ENCODE results near the gene RECQL5. TPM values are rescaled to one million over a fixed set of nuclear protein-coding genes. Genes with fewer than 3 reads are reported as not detected.

Gene RECQL5
- total RNA-seq, 1 donor from 2014 or later: 44.0 TPM

GRCh38 chr17:75626496-75627038 lies 40.4 kb downstream of the RECQL5 start:
- no peak overlapping the region for H3K4me3 ChIP-seq
- no peaks in the 10 kb centered on the region for H3K27me3 ChIP-seq
- no peaks in the 10 kb centered on the region for H3K4me1 ChIP-seq
- H3K36me3 ChIP-seq: peaks cover 0 to 22% of the 10 kb centered on the region in 2 donors
- DNase-seq (ENCODE audit: extremely low spot score in 2 of 2): no peak
- no peaks in the 10 kb centered on the region for H3K9me3 ChIP-seq
- no peak overlapping the region for H3K27ac ChIP-seq
- intact Hi-C loops (cut with DNase I): no loop called here
- TF ChIP-seq POLR2AphosphoS5 (IDR thresholded peaks at IDR 0.05; ENCODE audit: insufficient read depth in 1 of 2, low read depth in 1 of 2): no peak

DNA sequence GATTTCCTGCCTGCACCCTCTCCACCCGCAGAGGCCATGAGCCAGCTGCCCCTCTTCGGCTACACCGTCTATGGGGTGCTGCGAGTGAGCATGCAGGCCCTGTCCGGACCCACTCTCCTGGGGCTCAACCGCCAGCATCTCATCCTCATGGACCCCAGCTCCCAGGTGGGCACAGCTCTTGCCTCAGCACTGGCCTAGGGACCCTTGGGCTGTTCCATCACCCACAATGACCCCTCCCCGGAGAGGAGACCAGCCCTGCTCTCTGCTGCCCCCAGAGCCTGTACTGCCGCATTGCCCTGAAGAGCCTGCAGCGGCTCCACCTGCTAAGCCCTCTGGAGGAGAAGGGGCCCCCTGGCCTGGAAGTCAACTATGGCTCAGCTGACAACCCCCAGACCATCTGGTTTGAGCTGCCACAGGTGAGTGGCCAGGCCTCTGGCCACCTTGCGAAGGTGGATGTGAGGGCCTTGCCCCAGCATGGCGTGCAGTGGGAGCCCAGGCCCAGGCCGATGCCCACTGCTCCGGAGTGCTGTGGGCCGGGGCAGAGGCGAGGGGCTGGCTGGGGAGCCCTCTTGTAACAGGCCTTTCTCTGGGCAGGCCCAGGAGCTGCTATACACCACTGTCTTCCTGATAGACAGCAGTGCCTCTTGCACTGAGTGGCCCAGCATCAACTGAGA lies 41.0 kb downstream of the RECQL5 start:
- Histone ChIP-seq H3K9me3 (no peaks in the 10 kb centered on the region), H3K4me3 (no peak overlapping the region), H3K36me3 (peaks cover 0 to 22% of the 10 kb centered on the region in 2 donors), H3K27me3 (no peaks in the 10 kb centered on the region), H3K4me1 (no peaks in the 10 kb centered on the region), H3K27ac (no peak overlapping the region)
- no peak for DNase-seq (ENCODE audit: extremely low spot score in 2 of 2)
- intact Hi-C loops (cut with DNase I): no loop called here
- TF ChIP-seq POLR2A (IDR thresholded peaks at IDR 0.05) (no peak), POLR2AphosphoS5 (IDR thresholded peaks at IDR 0.05; ENCODE audit: insufficient read depth in 1 of 2, low read depth in 1 of 2) (no peak)
- TF ChIP-seq, protein P1, sequence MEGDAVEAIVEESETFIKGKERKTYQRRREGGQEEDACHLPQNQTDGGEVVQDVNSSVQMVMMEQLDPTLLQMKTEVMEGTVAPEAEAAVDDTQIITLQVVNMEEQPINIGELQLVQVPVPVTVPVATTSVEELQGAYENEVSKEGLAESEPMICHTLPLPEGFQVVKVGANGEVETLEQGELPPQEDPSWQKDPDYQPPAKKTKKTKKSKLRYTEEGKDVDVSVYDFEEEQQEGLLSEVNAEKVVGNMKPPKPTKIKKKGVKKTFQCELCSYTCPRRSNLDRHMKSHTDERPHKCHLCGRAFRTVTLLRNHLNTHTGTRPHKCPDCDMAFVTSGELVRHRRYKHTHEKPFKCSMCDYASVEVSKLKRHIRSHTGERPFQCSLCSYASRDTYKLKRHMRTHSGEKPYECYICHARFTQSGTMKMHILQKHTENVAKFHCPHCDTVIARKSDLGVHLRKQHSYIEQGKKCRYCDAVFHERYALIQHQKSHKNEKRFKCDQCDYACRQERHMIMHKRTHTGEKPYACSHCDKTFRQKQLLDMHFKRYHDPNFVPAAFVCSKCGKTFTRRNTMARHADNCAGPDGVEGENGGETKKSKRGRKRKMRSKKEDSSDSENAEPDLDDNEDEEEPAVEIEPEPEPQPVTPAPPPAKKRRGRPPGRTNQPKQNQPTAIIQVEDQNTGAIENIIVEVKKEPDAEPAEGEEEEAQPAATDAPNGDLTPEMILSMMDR (IDR thresholded peaks at IDR 0.05): peak in 1 of 3 experiments; percentile 8

DNA sequence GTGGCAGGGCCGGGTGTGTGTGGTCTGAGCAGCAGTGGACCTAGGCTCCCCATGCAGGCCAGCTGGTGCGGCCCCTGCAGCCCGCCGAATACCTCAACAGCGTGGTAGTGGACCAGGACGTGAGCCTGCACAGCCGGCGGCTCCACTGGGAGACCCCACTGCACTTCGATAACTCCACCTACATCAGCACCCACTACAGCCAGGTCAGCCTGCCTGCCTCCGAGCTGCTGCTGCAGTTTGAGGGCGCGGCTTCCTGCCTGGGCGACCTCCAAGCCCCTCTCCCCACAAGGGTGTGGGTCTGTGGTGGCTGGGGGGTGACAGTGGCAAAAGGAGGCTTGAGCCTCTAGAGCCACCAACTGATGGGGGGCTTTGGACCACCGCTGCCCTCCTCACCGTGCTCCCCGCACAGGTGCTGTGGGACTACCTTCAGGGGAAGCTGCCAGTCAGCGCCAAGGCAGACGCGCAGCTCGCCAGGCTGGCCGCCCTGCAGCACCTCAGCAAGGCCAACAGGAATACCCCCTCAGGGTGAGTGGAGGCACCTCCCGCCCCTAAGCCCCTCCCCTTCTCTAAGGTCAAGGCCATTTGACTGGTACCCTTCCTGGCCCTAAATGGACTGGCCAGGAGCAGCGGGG lies 42.1 kb downstream of the RECQL5 start:
- no peak overlapping the region for H3K4me3 ChIP-seq
- no peaks in the 10 kb centered on the region for H3K9me3 ChIP-seq
- TF ChIP-seq POLR2AphosphoS5 (IDR thresholded peaks at IDR 0.05; ENCODE audit: insufficient read depth in 1 of 2, low read depth in 1 of 2) (no peak), POLR2A (IDR thresholded peaks at IDR 0.05) (no peak)
- TF ChIP-seq, protein P1 (IDR thresholded peaks at IDR 0.05): no peak
- DNase-seq (ENCODE audit: extremely low spot score in 2 of 2): no peak
- no peak overlapping the region for H3K27ac ChIP-seq
- peaks cover 0 to 30% of the 10 kb centered on the region in 2 donors for H3K36me3 ChIP-seq
- no peaks in the 10 kb centered on the region for H3K27me3 ChIP-seq
- no peaks in the 10 kb centered on the region for H3K4me1 ChIP-seq
- intact Hi-C loops (cut with DNase I): no loop called here

GRCh38 chr17:75624021-75624420 lies 42.9 kb downstream of the RECQL5 start:
- DNase-seq (ENCODE audit: extremely low spot score in 2 of 2): no peak
- intact Hi-C loops (cut with DNase I): no loop called here
- no peaks in the 10 kb centered on the region for H3K9me3 ChIP-seq
- TF ChIP-seq, protein P1 (IDR thresholded peaks at IDR 0.05): no peak
- TF ChIP-seq POLR2A (IDR thresholded peaks at IDR 0.05) (no peak), POLR2AphosphoS5 (IDR thresholded peaks at IDR 0.05; ENCODE audit: insufficient read depth in 1 of 2, low read depth in 1 of 2) (no peak)
- no peak overlapping the region for H3K27ac ChIP-seq
- no peaks in the 10 kb centered on the region for H3K4me1 ChIP-seq
- no peak overlapping the region for H3K4me3 ChIP-seq
- H3K36me3 ChIP-seq: peaks cover 0 to 39% of the 10 kb centered on the region in 2 donors
- no peaks in the 10 kb centered on the region for H3K27me3 ChIP-seq

GRCh38 chr17:75623386-75623785 lies 43.6 kb downstream of the RECQL5 start:
- H3K27me3 ChIP-seq: no peaks in the 10 kb centered on the region
- peaks cover 0 to 45% of the 10 kb centered on the region in 2 donors for H3K36me3 ChIP-seq
- H3K9me3 ChIP-seq: no peaks in the 10 kb centered on the region
- H3K27ac ChIP-seq: no peak overlapping the region
- intact Hi-C loops (cut with DNase I): no loop called here
- no peaks in the 10 kb centered on the region for H3K4me1 ChIP-seq
- TF ChIP-seq POLR2A (IDR thresholded peaks at IDR 0.05) (no peak), POLR2AphosphoS5 (IDR thresholded peaks at IDR 0.05; ENCODE audit: insufficient read depth in 1 of 2, low read depth in 1 of 2) (no peak)
- TF ChIP-seq, protein P1 (IDR thresholded peaks at IDR 0.05): no peak
- no peak for DNase-seq (ENCODE audit: extremely low spot score in 2 of 2)
- no peak overlapping the region for H3K4me3 ChIP-seq

Data from vagina (tissue), 2 donors.